WTC11 (cell line): ENCODE results near the gene NLRP1. TPM values are rescaled to one million over a fixed set of nuclear protein-coding genes. Genes with fewer than 3 reads are reported as not detected.

ENCODE experiments used
- ATAC-seq: fragments of 200-7000 bp; cut with Tn5 transposase; 2 replicates; pipeline ENCODE4 v1.10.0; 2021; ENCODE audit warnings: mild to moderate bottlenecking, moderate library complexity
- CTCF ChIA-PET: fragments of 300-600 bp; sonication (Branson Sonifier 250); formaldehyde crosslinking; loops from one replicate; lab custom pipeline; 2021; ENCODE audit warnings: antibody characterized with exemption; lab: Charles Lee
- POLR2A ChIA-PET: fragments of 350-600 bp; sonication (Branson Sonifier 250); formaldehyde crosslinking; loops from one replicate; lab custom pipeline; 2021; ENCODE audit warnings: antibody characterized with exemption; lab: Charles Lee
- DNase-seq: peaks from one replicate; pipeline ENCODE4 v3.0.0; 2021; ENCODE audit warnings: low spot score
- H3K27ac Mint-ChIP-seq: 2 replicates; pipeline ENCODE4 v1.8.0; 2021; ENCODE audit warnings: mixed read lengths
- H3K27me3 Mint-ChIP-seq: 2 replicates; pipeline ENCODE4 v1.8.0; 2021; ENCODE audit warnings: low read depth, mild to moderate bottlenecking, moderate library complexity, mixed read lengths
- H3K36me3 Mint-ChIP-seq: 2 replicates; pipeline ENCODE4 v1.8.0; 2021; ENCODE audit warnings: mixed read lengths
- H3K4me1 Mint-ChIP-seq: 2 replicates; pipeline ENCODE4 v1.8.0; 2022; ENCODE audit warnings: mixed read lengths
- H3K4me3 Mint-ChIP-seq: 2 replicates; pipeline ENCODE4 v1.8.0; 2021; ENCODE audit warnings: mild to moderate bottlenecking, moderate library complexity, mixed read lengths
- H3K9me3 Mint-ChIP-seq: 2 replicates; pipeline ENCODE4 v1.8.0; 2021; ENCODE audit warnings: mixed read lengths
- CREM ChIP-seq: sonication (generic); formaldehyde crosslinking; IDR thresholded peaks from 2 replicates; pipeline ENCODE4 v1.8.1; 2022; ENCODE audit warnings: mild to moderate bottlenecking, missing genetic modification reagents, moderate library complexity
- ETV6 ChIP-seq: sonication (generic); formaldehyde crosslinking; IDR thresholded peaks from 2 replicates; pipeline ENCODE4 v1.8.1; 2022; ENCODE audit warnings: mild to moderate bottlenecking, missing genetic modification reagents
- FOXK1 ChIP-seq: sonication (generic); formaldehyde crosslinking; IDR thresholded peaks from 2 replicates; pipeline ENCODE4 v1.8.0; 2022; ENCODE audit warnings: mild to moderate bottlenecking, moderate library complexity, missing genetic modification reagents
- NR3C1 ChIP-seq: sonication (generic); formaldehyde crosslinking; conservative IDR thresholded peaks from 2 replicates; pipeline ENCODE4 v1.8.1; 2023; ENCODE audit warnings: low read depth, mild to moderate bottlenecking, missing genetic modification reagents
- PRRX2 ChIP-seq: fragments of 250-450 bp; sonication (Bioruptor Pico); IDR thresholded peaks from 2 replicates; pipeline ENCODE4 v1.8.0; 2021; ENCODE audit warnings: mild to moderate bottlenecking
- SP1 ChIP-seq: sonication (generic); formaldehyde crosslinking; conservative IDR thresholded peaks from 2 replicates; pipeline ENCODE4 v1.8.1; 2022; ENCODE audit warnings: missing genetic modification reagents
- TEAD1 ChIP-seq: sonication (generic); formaldehyde crosslinking; IDR thresholded peaks from 2 replicates; pipeline ENCODE4 v1.8.0; 2022; ENCODE audit warnings: mild to moderate bottlenecking, missing genetic modification reagents
- ZNF317 ChIP-seq: sonication (generic); formaldehyde crosslinking; IDR thresholded peaks from 2 replicates; pipeline ENCODE4 v1.8.1; 2023; ENCODE audit warnings: low read depth, mild to moderate bottlenecking, moderate library complexity, missing genetic modification reagents, borderline replicate concordance
- total RNA-seq: library from RNA; stranded (reverse); gene quantifications from 3 replicates; pipeline ENCODE4 v1.2.3, GENCODE V29; 2021
- TF ChIP-seq, protein P1 (sequence below): sonication (generic); formaldehyde crosslinking; IDR thresholded peaks from 2 replicates; pipeline ENCODE4 v1.8.1; 2023; ENCODE audit warnings: mild to moderate bottlenecking, missing genetic modification reagents, moderate library complexity
- TF ChIP-seq, protein P2 (sequence below): sonication (generic); formaldehyde crosslinking; IDR thresholded peaks from 2 replicates; pipeline ENCODE4 v1.8.1; 2023; ENCODE audit warnings: mild to moderate bottlenecking, moderate library complexity, missing genetic modification reagents
- TF ChIP-seq, protein P3 (sequence below): sonication (generic); formaldehyde crosslinking; IDR thresholded peaks from 2 replicates; pipeline ENCODE4 v1.8.1; 2022; ENCODE audit warnings: mild to moderate bottlenecking, moderate library complexity, missing genetic modification reagents
- TF ChIP-seq, protein P4 (sequence below): sonication (generic); formaldehyde crosslinking; IDR thresholded peaks from 2 replicates; pipeline ENCODE4 v1.8.0; 2023; ENCODE audit warnings: missing genetic modification reagents

Gene NLRP1
- total RNA-seq, 1 experiment from 2014 or later, result 17.6 TPM

DNA sequence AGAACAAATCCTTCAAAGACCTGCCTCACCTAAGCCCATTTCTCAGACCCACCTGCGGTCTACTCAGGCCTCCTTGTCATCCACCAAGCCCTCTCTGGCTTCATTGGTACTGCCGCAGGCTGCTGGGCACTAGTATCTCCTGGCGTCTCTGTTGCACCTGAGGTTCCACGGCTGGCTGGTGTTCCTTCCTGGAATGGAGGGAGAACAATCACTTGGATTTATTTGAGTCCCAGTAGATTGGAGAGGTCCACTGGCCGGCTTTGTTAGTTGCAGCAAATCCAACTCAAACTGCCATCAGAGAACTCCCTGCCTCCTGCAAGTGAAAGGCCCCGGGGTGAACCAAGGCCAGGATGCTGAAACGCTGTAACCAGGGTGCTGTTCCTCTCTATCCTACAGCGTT, 82.6 kb downstream of the NLRP1 start:
- DNase-seq (no peak), ATAC-seq (no peak)
- peak overlapping the region; percentile 96 for H3K4me3 Mint-ChIP-seq
- POLR2A ChIA-PET, result interaction anchor here (0.6 kb wide), 1 partner anchor 28 kb away, joined by 3 read pairs; no protein-coding TSS in a partner anchor
- peaks cover 61% of the 10 kb centered on the region for H3K27me3 Mint-ChIP-seq
- no peaks in the 10 kb centered on the region for H3K9me3 Mint-ChIP-seq
- H3K4me1 Mint-ChIP-seq, result peaks cover 10% of the 10 kb centered on the region
- no peak overlapping the region; the same call in 1 of the 2 replicates for H3K27ac Mint-ChIP-seq
- TF ChIP-seq CREM (CRISPR knock-in tag) (no peak), ETV6 (CRISPR knock-in tag) (no peak), FOXK1 (CRISPR knock-in tag) (no peak), ZNF317 (CRISPR knock-in tag) (no peak)
- TF ChIP-seq, protein P1, sequence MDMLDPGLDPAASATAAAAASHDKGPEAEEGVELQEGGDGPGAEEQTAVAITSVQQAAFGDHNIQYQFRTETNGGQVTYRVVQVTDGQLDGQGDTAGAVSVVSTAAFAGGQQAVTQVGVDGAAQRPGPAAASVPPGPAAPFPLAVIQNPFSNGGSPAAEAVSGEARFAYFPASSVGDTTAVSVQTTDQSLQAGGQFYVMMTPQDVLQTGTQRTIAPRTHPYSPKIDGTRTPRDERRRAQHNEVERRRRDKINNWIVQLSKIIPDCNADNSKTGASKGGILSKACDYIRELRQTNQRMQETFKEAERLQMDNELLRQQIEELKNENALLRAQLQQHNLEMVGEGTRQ (CRISPR knock-in tag), result no peak
- CTCF ChIA-PET, result no interaction called here
- H3K36me3 Mint-ChIP-seq, result no peaks in the 10 kb centered on the region

DNA sequence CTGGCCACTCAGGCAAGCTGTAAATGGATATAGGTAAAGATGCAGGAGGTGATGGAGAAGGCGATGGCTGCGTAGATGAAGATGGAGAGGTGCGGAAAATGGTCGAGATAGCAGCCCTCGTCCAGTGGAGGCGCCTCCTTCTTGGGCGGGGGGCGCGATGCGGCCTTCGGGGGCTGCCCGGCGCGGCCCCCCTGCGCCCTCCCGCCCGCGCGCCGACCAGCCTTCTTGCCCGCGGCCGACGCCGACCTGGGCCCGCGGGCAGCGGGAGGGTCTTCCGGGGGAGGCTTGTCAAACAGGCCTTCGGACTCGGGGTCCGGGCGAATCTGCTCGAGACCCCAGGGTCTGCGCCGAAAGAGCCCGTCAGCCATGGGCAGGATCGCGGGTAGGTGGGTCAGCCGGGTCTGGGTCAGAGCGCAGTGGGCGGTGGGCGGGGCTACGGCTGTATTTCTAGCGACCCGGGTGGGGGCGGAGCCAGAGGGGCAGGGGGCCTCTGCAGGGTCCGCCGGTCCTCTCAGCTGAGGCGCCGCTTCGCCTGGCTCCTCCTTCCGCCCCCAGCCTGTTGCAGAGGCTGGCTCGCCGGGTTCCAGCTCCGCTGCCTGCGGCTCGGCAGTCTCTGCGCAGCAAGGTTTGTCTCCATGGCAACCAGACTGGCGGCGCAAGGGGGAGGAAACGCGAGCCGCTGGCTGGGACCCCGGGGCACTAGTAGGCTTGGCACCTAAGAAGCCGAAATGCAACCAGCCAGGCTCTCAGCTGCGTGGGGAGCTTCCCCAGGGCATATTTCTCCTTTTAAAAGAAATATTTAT, 83.5 kb downstream of the NLRP1 start:
- TF ChIP-seq TEAD1 (CRISPR knock-in tag) (peak; percentile 59; the same call in 1 of the 2 replicates), SP1 (CRISPR knock-in tag) (peak; percentile 84)
- TF ChIP-seq, protein P2, sequence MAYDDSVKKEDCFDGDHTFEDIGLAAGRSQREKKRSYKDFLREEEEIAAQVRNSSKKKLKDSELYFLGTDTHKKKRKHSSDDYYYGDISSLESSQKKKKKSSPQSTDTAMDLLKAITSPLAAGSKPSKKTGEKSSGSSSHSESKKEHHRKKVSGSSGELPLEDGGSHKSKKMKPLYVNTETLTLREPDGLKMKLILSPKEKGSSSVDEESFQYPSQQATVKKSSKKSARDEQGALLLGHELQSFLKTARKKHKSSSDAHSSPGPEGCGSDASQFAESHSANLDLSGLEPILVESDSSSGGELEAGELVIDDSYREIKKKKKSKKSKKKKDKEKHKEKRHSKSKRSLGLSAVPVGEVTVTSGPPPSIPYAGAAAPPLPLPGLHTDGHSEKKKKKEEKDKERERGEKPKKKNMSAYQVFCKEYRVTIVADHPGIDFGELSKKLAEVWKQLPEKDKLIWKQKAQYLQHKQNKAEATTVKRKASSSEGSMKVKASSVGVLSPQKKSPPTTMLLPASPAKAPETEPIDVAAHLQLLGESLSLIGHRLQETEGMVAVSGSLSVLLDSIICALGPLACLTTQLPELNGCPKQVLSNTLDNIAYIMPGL, result 0 out of 2 replicates have a peak, but pooled peaks have one; percentile 46
- TF ChIP-seq, protein P3, sequence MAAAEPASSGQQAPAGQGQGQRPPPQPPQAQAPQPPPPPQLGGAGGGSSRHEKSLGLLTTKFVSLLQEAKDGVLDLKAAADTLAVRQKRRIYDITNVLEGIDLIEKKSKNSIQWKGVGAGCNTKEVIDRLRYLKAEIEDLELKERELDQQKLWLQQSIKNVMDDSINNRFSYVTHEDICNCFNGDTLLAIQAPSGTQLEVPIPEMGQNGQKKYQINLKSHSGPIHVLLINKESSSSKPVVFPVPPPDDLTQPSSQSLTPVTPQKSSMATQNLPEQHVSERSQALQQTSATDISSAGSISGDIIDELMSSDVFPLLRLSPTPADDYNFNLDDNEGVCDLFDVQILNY, result 0 out of 2 replicates have a peak, but pooled peaks have one; percentile 35
- TF ChIP-seq, protein P4, sequence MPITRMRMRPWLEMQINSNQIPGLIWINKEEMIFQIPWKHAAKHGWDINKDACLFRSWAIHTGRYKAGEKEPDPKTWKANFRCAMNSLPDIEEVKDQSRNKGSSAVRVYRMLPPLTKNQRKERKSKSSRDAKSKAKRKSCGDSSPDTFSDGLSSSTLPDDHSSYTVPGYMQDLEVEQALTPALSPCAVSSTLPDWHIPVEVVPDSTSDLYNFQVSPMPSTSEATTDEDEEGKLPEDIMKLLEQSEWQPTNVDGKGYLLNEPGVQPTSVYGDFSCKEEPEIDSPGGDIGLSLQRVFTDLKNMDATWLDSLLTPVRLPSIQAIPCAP (CRISPR knock-in tag), result no peak
- Mint-ChIP-seq H3K9me3 (no peaks in the 10 kb centered on the region), H3K27ac (peak overlapping the region; percentile 81; the same call in 1 of the 2 replicates), H3K36me3 (no peaks in the 10 kb centered on the region), H3K27me3 (peaks cover 65% of the 10 kb centered on the region), H3K4me3 (peak overlapping the region; percentile 96), H3K4me1 (peaks cover 10% of the 10 kb centered on the region)
- ATAC-seq (peak; percentile 97), DNase-seq (peak; percentile 98)
- POLR2A ChIA-PET, result interaction anchor here (0.6 to 2.5 kb wide), 8 partner anchors 10 to 533 kb away, joined by 3 to 24 read pairs (median 3); partner anchors contain the start of genes DERL2, DHX33, MIS12 and NUP88
- CTCF ChIA-PET, result interaction anchor here (0.7 to 2.4 kb wide), 8 partner anchors 13 to 935 kb away, joined by 3 to 15 read pairs (median 5); partner anchors contain the start of genes C1QBP, DERL2, DHX33 and MIS12

DNA sequence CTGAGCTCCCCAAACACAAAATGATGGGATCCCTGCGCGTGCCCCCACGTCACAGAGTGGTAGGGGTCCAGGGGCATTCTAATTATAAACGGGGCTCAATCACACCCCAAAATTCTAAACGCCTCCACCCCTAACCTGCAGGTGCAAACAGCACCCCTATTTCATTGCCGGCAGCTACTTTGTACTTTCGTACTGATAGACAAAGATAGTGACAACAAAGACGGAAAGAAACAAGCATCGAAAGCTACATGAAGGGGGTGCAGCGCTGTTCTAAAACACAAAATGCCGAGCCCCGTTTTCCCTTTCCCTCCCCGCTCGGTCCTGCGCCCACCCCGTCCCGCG, 84.1 kb downstream of the NLRP1 start:
- peak overlapping the region; percentile 96 for H3K4me3 Mint-ChIP-seq
- no peak for DNase-seq
- peak overlapping the region; percentile 81; the same call in 1 of the 2 replicates for H3K27ac Mint-ChIP-seq
- TF ChIP-seq PRRX2 (CRISPR knock-in tag) (no peak), NR3C1 (0 out of 2 replicates have a peak, but pooled peaks have one; percentile 21)
- TF ChIP-seq, all 79 proteins: peak for 1
- ChIA-PET POLR2A (interaction anchor here (0.7 to 2.5 kb wide), 5 partner anchors 14 to 532 kb away, joined by 3 to 24 read pairs (median 3); partner anchors contain the start of genes DERL2, DHX33, MIS12 and NUP88), CTCF (interaction anchor here (1.4 to 2.4 kb wide), 7 partner anchors 12 to 936 kb away, joined by 4 to 15 read pairs (median 5); partner anchors contain the start of genes C1QBP, DERL2, DHX33 and MIS12)
- no peak for ATAC-seq
- Mint-ChIP-seq H3K9me3 (no peaks in the 10 kb centered on the region), H3K36me3 (no peaks in the 10 kb centered on the region), H3K4me1 (peaks cover 10% of the 10 kb centered on the region), H3K27me3 (peaks cover 67% of the 10 kb centered on the region)
